ENCODE results near the gene USP7. TPM values are rescaled to one million over a fixed set of nuclear protein-coding genes. Genes with fewer than 3 reads are reported as not detected.
"Not testable (repeated sequence)": the region's sequence is repeated elsewhere in the genome, so short reads cannot be mapped to it uniquely, and the experiment has no call there.

USP7 gene
- polyA plus RNA-seq, 3 donors, result 2.4 to 31.7 (median 4.1) TPM

DNA sequence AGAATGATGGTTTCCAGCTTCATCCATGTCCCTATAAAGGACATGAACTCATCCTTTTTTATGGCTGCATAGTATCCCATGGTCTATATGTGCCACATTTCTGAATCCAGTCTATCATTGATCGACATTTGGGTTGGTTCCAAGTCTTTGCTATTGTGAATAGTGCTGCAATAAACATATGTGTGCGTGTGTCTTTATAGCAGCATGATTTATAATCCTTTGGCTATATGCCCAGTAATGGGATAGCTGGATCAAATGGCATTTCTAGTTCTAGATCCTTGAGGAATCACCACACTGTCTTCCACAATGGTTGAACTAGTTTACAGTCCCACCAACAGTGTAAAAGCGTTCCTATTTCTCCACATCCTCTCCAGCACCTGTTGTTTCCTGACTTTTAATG lies 12.5 kb upstream of the USP7 start:
- intact Hi-C loops (cut with micrococcal nuclease); H3K9me3 Mint-ChIP-seq; H3K27me3 ChIP-seq (ENCODE audit: control insufficient read depth in 2 of 2, insufficient read depth in 2 of 2, low read length in 2 of 2); H3K4me2 ChIP-seq (replicated peaks; ENCODE audit: extremely low read depth, low read length, poor library complexity, severe bottlenecking); H3K4me1 Mint-ChIP-seq; H3K36me3 ChIP-seq (replicated peaks in 1 of 2; ENCODE audit: control insufficient read depth in 1 of 2, insufficient read depth in 2 of 2, low read length in 2 of 2); H3K36me3 Mint-ChIP-seq; H3K4me1 ChIP-seq (ENCODE audit: control insufficient read depth in 1 of 2, insufficient read depth in 2 of 2, low read length in 2 of 2); H3K79me2 ChIP-seq (ENCODE audit: insufficient read depth, low read length); H2AFZ ChIP-seq (ENCODE audit: insufficient read depth, low read depth, low read length, poor library complexity, severe bottlenecking); H3K9ac ChIP-seq (ENCODE audit: insufficient read depth, low read length, poor library complexity, severe bottlenecking); H3K9me3 ChIP-seq (replicated peaks in 1 of 2; ENCODE audit: control insufficient read depth in 1 of 2, insufficient read depth in 1 of 2, low read length in 2 of 2); DNase-seq; H3K27me3 Mint-ChIP-seq (ENCODE audit: low read depth in 3 of 3); H3K4me3 Mint-ChIP-seq; H4K20me1 ChIP-seq (ENCODE audit: insufficient read depth, low read length); H3K27ac Mint-ChIP-seq; H3K27ac ChIP-seq (ENCODE audit: low read depth in 1 of 2, low read length in 2 of 2); H3K4me3 ChIP-seq (replicated peaks in 1 of 3; ENCODE audit: low read depth in 2 of 3, low read length in 3 of 3): not testable (repeated sequence)
- no CpG with 5 or more reads among the region's 3 CpGs for WGBS (ENCODE audit: insufficient coverage)

DNA sequence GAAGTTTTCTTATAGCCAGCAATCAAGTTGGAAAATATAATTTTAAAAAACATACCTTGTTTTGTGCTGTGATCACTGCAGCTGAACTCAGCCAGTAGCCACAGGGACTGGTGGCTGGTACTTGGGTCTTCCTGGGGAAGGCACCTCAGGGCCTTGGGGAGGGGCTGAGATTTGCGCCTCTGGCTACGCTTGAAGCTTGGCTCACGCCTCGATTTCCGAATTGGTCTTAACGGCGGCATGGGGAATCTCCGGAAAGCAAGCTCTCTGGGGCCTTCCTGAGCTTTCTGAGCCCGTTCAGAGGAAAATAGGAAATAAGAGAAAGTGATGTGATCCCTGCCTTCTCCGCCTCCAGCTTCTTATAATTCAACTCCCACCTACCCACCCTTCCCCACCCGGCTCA lies 11.3 kb upstream of the USP7 start:
- no peak overlapping the region for H3K9ac ChIP-seq (ENCODE audit: insufficient read depth, low read length, poor library complexity, severe bottlenecking)
- H3K36me3 ChIP-seq (replicated peaks in 1 of 2; ENCODE audit: control insufficient read depth in 1 of 2, insufficient read depth in 2 of 2, low read length in 2 of 2), result no peaks in the 10 kb centered on the region
- H3K36me3 Mint-ChIP-seq, result no peaks in the 10 kb centered on the region
- H3K4me3 ChIP-seq (replicated peaks in 1 of 3; ENCODE audit: low read depth in 2 of 3, low read length in 3 of 3), result no peak overlapping the region
- no peak overlapping the region for H3K4me2 ChIP-seq (replicated peaks; ENCODE audit: extremely low read depth, low read length, poor library complexity, severe bottlenecking)
- H2AFZ ChIP-seq (ENCODE audit: insufficient read depth, low read depth, low read length, poor library complexity, severe bottlenecking), result no peak overlapping the region
- no peaks in the 10 kb centered on the region for H3K79me2 ChIP-seq (ENCODE audit: insufficient read depth, low read length)
- TF ChIP-seq, protein P1, sequence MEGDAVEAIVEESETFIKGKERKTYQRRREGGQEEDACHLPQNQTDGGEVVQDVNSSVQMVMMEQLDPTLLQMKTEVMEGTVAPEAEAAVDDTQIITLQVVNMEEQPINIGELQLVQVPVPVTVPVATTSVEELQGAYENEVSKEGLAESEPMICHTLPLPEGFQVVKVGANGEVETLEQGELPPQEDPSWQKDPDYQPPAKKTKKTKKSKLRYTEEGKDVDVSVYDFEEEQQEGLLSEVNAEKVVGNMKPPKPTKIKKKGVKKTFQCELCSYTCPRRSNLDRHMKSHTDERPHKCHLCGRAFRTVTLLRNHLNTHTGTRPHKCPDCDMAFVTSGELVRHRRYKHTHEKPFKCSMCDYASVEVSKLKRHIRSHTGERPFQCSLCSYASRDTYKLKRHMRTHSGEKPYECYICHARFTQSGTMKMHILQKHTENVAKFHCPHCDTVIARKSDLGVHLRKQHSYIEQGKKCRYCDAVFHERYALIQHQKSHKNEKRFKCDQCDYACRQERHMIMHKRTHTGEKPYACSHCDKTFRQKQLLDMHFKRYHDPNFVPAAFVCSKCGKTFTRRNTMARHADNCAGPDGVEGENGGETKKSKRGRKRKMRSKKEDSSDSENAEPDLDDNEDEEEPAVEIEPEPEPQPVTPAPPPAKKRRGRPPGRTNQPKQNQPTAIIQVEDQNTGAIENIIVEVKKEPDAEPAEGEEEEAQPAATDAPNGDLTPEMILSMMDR (IDR thresholded peaks at IDR 0.05), result no peak
- H3K4me1 ChIP-seq (ENCODE audit: control insufficient read depth in 1 of 2, insufficient read depth in 2 of 2, low read length in 2 of 2), result no peaks in the 10 kb centered on the region
- H3K27ac Mint-ChIP-seq, result peak overlapping the region in 1 of 7 donors; percentile 35
- H3K27ac ChIP-seq (ENCODE audit: low read depth in 1 of 2, low read length in 2 of 2), result no peak overlapping the region
- H3K4me3 Mint-ChIP-seq, result no peak overlapping the region
- peaks cover 0 to 5% (median 1%) of the 10 kb centered on the region in 7 donors for H3K9me3 Mint-ChIP-seq
- DNase-seq, result no peak
- H3K9me3 ChIP-seq (replicated peaks in 1 of 2; ENCODE audit: control insufficient read depth in 1 of 2, insufficient read depth in 1 of 2, low read length in 2 of 2), result no peaks in the 10 kb centered on the region
- WGBS (ENCODE audit: insufficient coverage), result 81% methylated on average over 2 of the region's 11 CpGs
- no peaks in the 10 kb centered on the region for H4K20me1 ChIP-seq (ENCODE audit: insufficient read depth, low read length)
- H3K27me3 Mint-ChIP-seq (ENCODE audit: low read depth in 3 of 3), result peaks cover 7 to 9% (median 9%) of the 10 kb centered on the region in 3 donors
- no peaks in the 10 kb centered on the region for H3K27me3 ChIP-seq (ENCODE audit: control insufficient read depth in 2 of 2, insufficient read depth in 2 of 2, low read length in 2 of 2)
- intact Hi-C loops (cut with micrococcal nuclease), result no loop called here
- no peaks in the 10 kb centered on the region for H3K4me1 Mint-ChIP-seq
